ENCODE measurements around the gene RAB11B. TPM values are rescaled to one million over a fixed set of nuclear protein-coding genes. Genes with fewer than 3 reads are reported as not detected.
"Not testable (repeated sequence)": the region's sequence is repeated elsewhere in the genome, so short reads cannot be mapped to it uniquely, and the experiment has no call there.

Gene RAB11B
- total RNA-seq, 1 donor from 2014 or later = 157 TPM

DNA sequence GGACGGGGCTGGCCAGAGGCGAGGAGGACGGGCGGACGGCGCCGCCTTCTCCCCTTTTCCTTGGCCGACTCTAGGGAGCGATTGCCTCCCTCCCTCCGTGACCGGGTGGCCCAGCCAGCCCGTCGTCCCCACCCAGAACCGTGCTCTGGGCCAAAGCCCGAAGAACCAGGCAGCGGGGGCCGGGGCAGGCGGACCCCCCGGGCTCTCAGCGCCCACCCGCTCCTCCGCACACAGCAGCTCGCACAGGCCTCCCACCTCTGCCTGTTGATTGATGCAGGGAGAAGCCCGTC, 13.6 kb downstream of the RAB11B start:
- no peak for DNase-seq
- TF ChIP-seq, protein P1, sequence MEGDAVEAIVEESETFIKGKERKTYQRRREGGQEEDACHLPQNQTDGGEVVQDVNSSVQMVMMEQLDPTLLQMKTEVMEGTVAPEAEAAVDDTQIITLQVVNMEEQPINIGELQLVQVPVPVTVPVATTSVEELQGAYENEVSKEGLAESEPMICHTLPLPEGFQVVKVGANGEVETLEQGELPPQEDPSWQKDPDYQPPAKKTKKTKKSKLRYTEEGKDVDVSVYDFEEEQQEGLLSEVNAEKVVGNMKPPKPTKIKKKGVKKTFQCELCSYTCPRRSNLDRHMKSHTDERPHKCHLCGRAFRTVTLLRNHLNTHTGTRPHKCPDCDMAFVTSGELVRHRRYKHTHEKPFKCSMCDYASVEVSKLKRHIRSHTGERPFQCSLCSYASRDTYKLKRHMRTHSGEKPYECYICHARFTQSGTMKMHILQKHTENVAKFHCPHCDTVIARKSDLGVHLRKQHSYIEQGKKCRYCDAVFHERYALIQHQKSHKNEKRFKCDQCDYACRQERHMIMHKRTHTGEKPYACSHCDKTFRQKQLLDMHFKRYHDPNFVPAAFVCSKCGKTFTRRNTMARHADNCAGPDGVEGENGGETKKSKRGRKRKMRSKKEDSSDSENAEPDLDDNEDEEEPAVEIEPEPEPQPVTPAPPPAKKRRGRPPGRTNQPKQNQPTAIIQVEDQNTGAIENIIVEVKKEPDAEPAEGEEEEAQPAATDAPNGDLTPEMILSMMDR (IDR thresholded peaks at IDR 0.05; ENCODE audit: borderline replicate concordance) = no peak
- Histone ChIP-seq H3K36me3 (peaks cover 60% of the 10 kb centered on the region), H3K4me3 (no peak overlapping the region), H3K4me1 (peaks cover 12% of the 10 kb centered on the region), H3K27ac (replicated peaks) (no peak overlapping the region), H3K27me3 (ENCODE audit: low read depth) (no peaks in the 10 kb centered on the region), H3K9me3 (replicated peaks) (no peaks in the 10 kb centered on the region)
- intact Hi-C loops (cut with micrococcal nuclease) = no loop called here

DNA sequence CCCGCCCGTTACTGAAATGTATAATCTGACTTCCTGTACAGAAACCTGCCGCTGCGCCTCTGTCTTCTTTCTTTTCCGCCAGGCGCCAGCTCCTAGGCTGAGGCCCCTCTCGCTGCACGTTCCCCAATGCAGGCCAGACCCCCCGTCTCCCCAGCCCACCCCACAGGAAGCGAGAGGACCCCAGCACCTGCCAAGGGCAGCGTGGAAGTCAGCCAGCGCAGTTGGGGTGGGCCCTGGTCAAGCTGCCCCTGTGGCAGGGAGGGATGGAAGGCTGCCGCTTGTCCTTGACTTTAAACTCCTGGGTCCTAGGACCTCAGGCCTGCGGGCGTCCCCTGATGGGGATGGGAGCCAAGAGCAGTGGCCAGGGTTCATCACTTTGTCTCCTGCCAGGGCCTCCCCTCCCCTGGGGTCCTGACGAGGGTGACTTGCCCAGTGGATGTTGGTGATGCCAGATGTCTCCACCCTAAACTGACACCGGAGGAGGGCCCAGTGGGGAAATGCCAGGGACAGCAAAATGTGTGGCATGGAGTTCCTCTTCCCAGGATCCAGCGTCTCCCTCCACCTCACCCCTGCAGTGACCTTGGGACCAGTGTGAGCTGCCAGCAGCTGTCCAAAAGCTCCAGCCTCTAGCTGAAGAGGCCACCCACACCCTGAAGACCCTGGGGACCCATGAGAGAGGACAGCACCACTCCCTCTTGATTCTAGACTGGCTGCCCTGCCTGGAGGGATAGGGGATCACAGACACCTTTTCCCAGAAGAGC, 14.4 kb downstream of the RAB11B start:
- H3K27me3 ChIP-seq (ENCODE audit: low read depth) = no peaks in the 10 kb centered on the region
- H3K4me3 ChIP-seq = no peak overlapping the region
- peaks cover 12% of the 10 kb centered on the region for H3K4me1 ChIP-seq
- no peaks in the 10 kb centered on the region for H3K9me3 ChIP-seq (replicated peaks)
- TF ChIP-seq, protein P1 (IDR thresholded peaks at IDR 0.05; ENCODE audit: borderline replicate concordance) = no peak
- no peak for DNase-seq
- intact Hi-C loops (cut with micrococcal nuclease) = no loop called here
- peak overlapping the region; percentile 73 for H3K27ac ChIP-seq (replicated peaks)
- H3K36me3 ChIP-seq = peaks cover 55% of the 10 kb centered on the region

DNA sequence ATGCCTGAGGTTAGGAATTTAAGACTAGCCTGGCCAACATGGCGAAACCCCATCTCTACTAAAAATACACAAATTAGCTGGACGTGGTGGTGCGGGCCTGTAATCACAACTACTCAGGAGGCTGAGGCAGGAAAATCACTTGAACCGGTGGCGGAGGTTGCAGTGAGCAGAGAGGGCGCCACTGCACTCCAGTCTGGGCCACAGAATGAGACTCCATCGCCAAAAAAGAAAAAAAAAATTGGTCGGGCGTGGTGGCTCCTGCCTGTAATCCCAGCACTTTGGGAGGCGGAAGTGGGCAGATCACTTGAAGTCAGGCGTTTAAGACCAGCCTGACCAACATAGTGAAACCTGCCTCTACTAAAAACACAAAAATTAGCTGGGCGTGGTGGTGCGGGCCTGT, 20.6 kb downstream of the RAB11B start:
- H3K36me3 ChIP-seq; H3K27ac ChIP-seq (replicated peaks); intact Hi-C loops (cut with micrococcal nuclease); H3K4me3 ChIP-seq; H3K9me3 ChIP-seq (replicated peaks); DNase-seq; H3K27me3 ChIP-seq (ENCODE audit: low read depth): not testable (repeated sequence)
- H3K4me1 ChIP-seq = peaks cover 30% of the 10 kb centered on the region

DNA sequence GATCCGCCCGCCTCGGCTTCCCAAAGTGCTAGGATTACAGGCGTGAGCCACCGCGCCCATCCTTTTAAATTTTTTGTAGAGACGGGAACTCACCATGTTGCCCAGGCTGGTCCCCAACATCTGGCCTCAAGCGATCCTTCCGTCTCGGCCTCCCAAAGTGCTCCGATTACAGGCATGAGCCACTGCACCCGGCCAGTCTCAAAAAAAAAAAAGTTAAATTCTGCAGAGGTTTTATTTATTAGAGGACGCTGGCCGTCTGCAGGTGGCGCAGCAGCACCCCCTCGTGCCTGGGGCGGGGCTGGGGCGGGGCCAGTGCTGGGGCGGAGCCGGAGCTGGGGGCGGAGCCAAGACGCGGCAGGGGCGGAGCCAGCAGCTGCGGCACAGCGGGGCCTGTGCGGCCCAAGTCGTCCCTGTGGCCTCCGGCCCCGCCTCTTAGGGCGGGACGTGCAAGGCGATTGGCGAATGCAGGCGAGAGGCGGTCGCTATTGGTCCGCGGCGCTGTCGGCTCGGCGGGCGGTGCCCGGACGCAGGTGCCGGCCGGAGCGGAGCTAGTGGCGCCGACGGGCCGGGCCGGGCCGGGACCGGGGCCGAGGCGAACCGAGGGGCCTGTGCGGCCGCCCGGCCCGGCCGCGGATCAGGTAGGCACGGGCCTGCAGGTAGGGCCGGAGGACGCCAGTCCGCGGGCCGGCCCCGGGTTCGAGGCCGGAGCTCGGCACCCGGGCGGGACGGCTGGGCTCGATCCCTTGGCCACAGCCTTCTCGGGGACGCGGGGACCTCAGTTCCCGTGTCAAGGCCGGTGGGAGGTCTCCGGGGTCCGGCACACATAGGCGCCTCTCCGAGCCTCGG, 22.8 kb downstream of the RAB11B start, which contains the start of gene MARCHF2:
TSS of gene MARCHF2 (plus strand) at position 523 of the 846 bp plus-strand sequence. CDS start 8,536 bp downstream, outside the sequence.
- Histone ChIP-seq H3K4me3 (peak within 1 kb of the TSS; percentile 95), H3K27ac (replicated peaks) (peak within 1 kb of the TSS; percentile 94), H3K27me3 (ENCODE audit: low read depth) (no peaks in the 10 kb centered on the region), H3K9me3 (replicated peaks) (no peaks in the 10 kb centered on the region), H3K36me3 (no peaks in the 10 kb centered on the region), H3K4me1 (peaks cover 53% of the 10 kb centered on the region)
- TF ChIP-seq, protein P1 (IDR thresholded peaks at IDR 0.05; ENCODE audit: borderline replicate concordance) = peak; percentile 78
- DNase-seq = peak; percentile 96
- intact Hi-C loops (cut with micrococcal nuclease) = no loop called here

DNA sequence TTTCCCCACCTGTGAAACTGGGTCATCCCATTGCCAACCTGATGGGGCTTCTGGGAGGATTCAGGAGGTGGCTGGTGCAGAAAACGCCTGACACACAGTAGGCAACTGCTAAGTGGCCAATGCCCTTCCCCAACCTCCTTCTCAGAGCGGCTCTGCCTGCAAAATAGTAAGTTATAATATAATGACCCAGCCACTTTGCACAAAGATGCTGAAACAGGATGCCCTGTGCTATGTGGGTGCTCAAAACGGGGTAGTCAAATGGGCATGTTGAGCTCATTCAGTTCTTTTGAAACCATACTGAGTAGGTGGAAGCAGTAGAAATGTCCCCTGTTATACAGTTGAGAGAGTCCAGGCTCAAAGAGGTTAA, 23.5 kb downstream of the RAB11B start:
- peak overlapping the region; percentile 95 for H3K4me3 ChIP-seq
- DNase-seq = no peak
- H3K36me3 ChIP-seq = peaks cover under 1% of the 10 kb centered on the region
- H3K27ac ChIP-seq (replicated peaks) = peak overlapping the region; percentile 94
- intact Hi-C loops (cut with micrococcal nuclease) = no loop called here
- H3K9me3 ChIP-seq (replicated peaks) = no peaks in the 10 kb centered on the region
- no peaks in the 10 kb centered on the region for H3K27me3 ChIP-seq (ENCODE audit: low read depth)
- TF ChIP-seq, protein P1 (IDR thresholded peaks at IDR 0.05; ENCODE audit: borderline replicate concordance) = no peak
- peaks cover 59% of the 10 kb centered on the region for H3K4me1 ChIP-seq

DNA sequence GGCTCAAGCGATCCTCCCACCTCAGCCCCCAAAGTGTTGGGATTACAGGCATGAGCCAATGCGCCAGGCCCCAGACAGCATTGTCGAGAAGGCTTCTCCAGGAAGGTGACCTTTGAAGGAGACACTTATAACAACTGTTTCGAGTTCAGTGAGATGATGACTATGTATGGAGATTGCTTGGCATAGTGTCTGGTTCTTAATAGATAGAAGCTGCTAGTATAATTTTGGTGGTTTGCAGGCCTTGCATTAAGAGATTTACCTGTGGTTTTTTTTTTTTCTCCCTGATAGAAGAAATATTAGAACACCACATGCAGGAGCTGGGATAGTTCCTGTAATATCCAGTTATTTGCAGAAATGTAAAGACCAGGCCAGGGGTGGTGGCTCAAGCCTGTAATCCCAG, 26.6 kb downstream of the RAB11B start:
- intact Hi-C loops (cut with micrococcal nuclease) = no loop called here
- peak overlapping the region; percentile 82 for H3K27ac ChIP-seq (replicated peaks)
- no peak overlapping the region for H3K4me3 ChIP-seq
- H3K27me3 ChIP-seq (ENCODE audit: low read depth) = no peaks in the 10 kb centered on the region
- H3K4me1 ChIP-seq = peaks cover 66% of the 10 kb centered on the region
- TF ChIP-seq, protein P1 (IDR thresholded peaks at IDR 0.05; ENCODE audit: borderline replicate concordance) = no peak
- peaks cover 11% of the 10 kb centered on the region for H3K36me3 ChIP-seq
- no peaks in the 10 kb centered on the region for H3K9me3 ChIP-seq (replicated peaks)
- DNase-seq = no peak

Data from left ventricle myocardium inferior (tissue), 1 donor.